ENCODE results near the gene ISM1.

GRCh38 chr20:13294522-13294921 lies 73.4 kb downstream of the ISM1 start:
- no peak for TF ChIP-seq POLR2AphosphoS5 (IDR thresholded peaks at IDR 0.05)
- TF ChIP-seq, protein P1, sequence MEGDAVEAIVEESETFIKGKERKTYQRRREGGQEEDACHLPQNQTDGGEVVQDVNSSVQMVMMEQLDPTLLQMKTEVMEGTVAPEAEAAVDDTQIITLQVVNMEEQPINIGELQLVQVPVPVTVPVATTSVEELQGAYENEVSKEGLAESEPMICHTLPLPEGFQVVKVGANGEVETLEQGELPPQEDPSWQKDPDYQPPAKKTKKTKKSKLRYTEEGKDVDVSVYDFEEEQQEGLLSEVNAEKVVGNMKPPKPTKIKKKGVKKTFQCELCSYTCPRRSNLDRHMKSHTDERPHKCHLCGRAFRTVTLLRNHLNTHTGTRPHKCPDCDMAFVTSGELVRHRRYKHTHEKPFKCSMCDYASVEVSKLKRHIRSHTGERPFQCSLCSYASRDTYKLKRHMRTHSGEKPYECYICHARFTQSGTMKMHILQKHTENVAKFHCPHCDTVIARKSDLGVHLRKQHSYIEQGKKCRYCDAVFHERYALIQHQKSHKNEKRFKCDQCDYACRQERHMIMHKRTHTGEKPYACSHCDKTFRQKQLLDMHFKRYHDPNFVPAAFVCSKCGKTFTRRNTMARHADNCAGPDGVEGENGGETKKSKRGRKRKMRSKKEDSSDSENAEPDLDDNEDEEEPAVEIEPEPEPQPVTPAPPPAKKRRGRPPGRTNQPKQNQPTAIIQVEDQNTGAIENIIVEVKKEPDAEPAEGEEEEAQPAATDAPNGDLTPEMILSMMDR (IDR thresholded peaks at IDR 0.05 in 8 of 11, conservative IDR thresholded peaks at IDR 0.05 in 3 of 11) = no peak
- TF ChIP-seq POLR2A (IDR thresholded peaks at IDR 0.05) = no peak
